ENCODE data around the gene TUBE1.

The TUBE1 gene

GRCh38 chr6:112033791-112034615, 53.3 kb downstream of the TUBE1 start:
- no peak for DNase-seq

- no peak for DNase-seq
These were observed 54.6 kb downstream of the TUBE1 start for GRCh38 chr6:112032728-112033127.

- no peak for DNase-seq
These were observed 55.3 kb downstream of the TUBE1 start for GRCh38 chr6:112031960-112032359.

- DNase-seq: no peak
These were observed 56.2 kb downstream of the TUBE1 start for GRCh38 chr6:112030961-112031660.

GRCh38 chr6:112030206-112030960, 56.9 kb downstream of the TUBE1 start:
- DNase-seq: no peak

- no peak for DNase-seq
These were observed 58.0 kb downstream of the TUBE1 start for GRCh38 chr6:112029045-112029822.

GRCh38 chr6:112027942-112028674, 59.2 kb downstream of the TUBE1 start:
- DNase-seq: no peak

GRCh38 chr6:112026933-112027332, 60.3 kb downstream of the TUBE1 start:
- no peak for DNase-seq

- no peak for DNase-seq
These were observed 62.8 kb downstream of the TUBE1 start for GRCh38 chr6:112024464-112024863.

- DNase-seq: no peak
These were observed 64.5 kb downstream of the TUBE1 start for GRCh38 chr6:112022749-112023148.

- no peak for DNase-seq
These were observed 65.5 kb downstream of the TUBE1 start for GRCh38 chr6:112021691-112022310.

Data from left hindlimb (tissue), 1 donor.